ENCODE measurements around the gene TNIP3. TPM values are rescaled to one million over a fixed set of nuclear protein-coding genes. Genes with fewer than 3 reads are reported as not detected.

Gene TNIP3
- total RNA-seq, 1 donor from 2014 or later = 0.24 TPM

GRCh38 chr4:121130326-121130660, 33.8 kb downstream of the TNIP3 start:
- H3K36me3 Mint-ChIP-seq = no peaks in the 10 kb centered on the region
- TF ChIP-seq CTCF (conservative IDR thresholded peaks at IDR 0.05) = no peak
- H3K27ac Mint-ChIP-seq = no peak overlapping the region
- H3K27me3 Mint-ChIP-seq = peaks cover 8% of the 10 kb centered on the region
- no peaks in the 10 kb centered on the region for H3K9me3 Mint-ChIP-seq
- no peak overlapping the region for H3K4me3 Mint-ChIP-seq
- no peak for DNase-seq (ENCODE audit: extremely low spot score, unreplicated experiment)
- peaks cover 4% of the 10 kb centered on the region for H3K4me1 Mint-ChIP-seq (ENCODE audit: unreplicated experiment)

- no peak for TF ChIP-seq CTCF (conservative IDR thresholded peaks at IDR 0.05)
- Mint-ChIP-seq H3K4me3 (no peak overlapping the region), H3K27me3 (peaks cover 9% of the 10 kb centered on the region), H3K4me1 (ENCODE audit: unreplicated experiment) (peaks cover 4% of the 10 kb centered on the region), H3K36me3 (no peaks in the 10 kb centered on the region), H3K9me3 (no peaks in the 10 kb centered on the region), H3K27ac (no peak overlapping the region)
- no peak for DNase-seq (ENCODE audit: extremely low spot score, unreplicated experiment)
These were observed 34.4 kb downstream of the TNIP3 start for GRCh38 chr4:121129606-121130325.

GRCh38 chr4:121127100-121127499, 37.0 kb downstream of the TNIP3 start:
- TF ChIP-seq CTCF (conservative IDR thresholded peaks at IDR 0.05) = no peak
- H3K9me3 Mint-ChIP-seq = no peaks in the 10 kb centered on the region
- no peak overlapping the region for H3K4me3 Mint-ChIP-seq
- H3K27me3 Mint-ChIP-seq = peaks cover 8% of the 10 kb centered on the region
- H3K36me3 Mint-ChIP-seq = no peaks in the 10 kb centered on the region
- H3K4me1 Mint-ChIP-seq (ENCODE audit: unreplicated experiment) = peaks cover 4% of the 10 kb centered on the region
- no peak overlapping the region for H3K27ac Mint-ChIP-seq
- DNase-seq (ENCODE audit: extremely low spot score, unreplicated experiment) = no peak

GRCh38 chr4:121126449-121127006, 37.6 kb downstream of the TNIP3 start:
- no peaks in the 10 kb centered on the region for H3K9me3 Mint-ChIP-seq
- H3K36me3 Mint-ChIP-seq = no peaks in the 10 kb centered on the region
- peaks cover 8% of the 10 kb centered on the region for H3K27me3 Mint-ChIP-seq
- H3K4me1 Mint-ChIP-seq (ENCODE audit: unreplicated experiment) = peaks cover 4% of the 10 kb centered on the region
- DNase-seq (ENCODE audit: extremely low spot score, unreplicated experiment) = no peak
- H3K4me3 Mint-ChIP-seq = no peak overlapping the region
- H3K27ac Mint-ChIP-seq = no peak overlapping the region
- TF ChIP-seq CTCF (conservative IDR thresholded peaks at IDR 0.05) = no peak

- no peak for DNase-seq (ENCODE audit: extremely low spot score, unreplicated experiment)
- Mint-ChIP-seq H3K27ac (no peak overlapping the region), H3K9me3 (no peaks in the 10 kb centered on the region), H3K4me3 (no peak overlapping the region), H3K36me3 (no peaks in the 10 kb centered on the region), H3K27me3 (peaks cover 8% of the 10 kb centered on the region), H3K4me1 (ENCODE audit: unreplicated experiment) (peaks cover 4% of the 10 kb centered on the region)
- TF ChIP-seq CTCF (conservative IDR thresholded peaks at IDR 0.05) = no peak
These were observed 38.6 kb downstream of the TNIP3 start for GRCh38 chr4:121125498-121125885.

All from type B pancreatic cell (in vitro differentiated cells).